Natural killer cell (primary cell): Measurements from ENCODE around the gene BSCL2. TPM values are rescaled to one million over a fixed set of nuclear protein-coding genes. Genes with fewer than 3 reads are reported as not detected.

Experiments
- ATAC-seq, 3 donors: fragments of 150-1000 bp in 2 of 3; fragments of 200-7000 bp in 1 of 3; cut with Tn5 transposase; 1 replicate in 1 of 3; 2 replicates in 2 of 3; pipeline ENCODE4 v1.10.0; 2021; ENCODE audit warnings: mild to moderate bottlenecking in 2 of 3, moderate library complexity in 2 of 3
- DNase-seq, 2 donors: peaks; one replicate each; pipeline versions ENCODE4 v3.0.0 to v3.0.0-alpha.2; 2013 to 2021; ENCODE audit warnings: mixed read lengths in 1 of 2
- H3K27ac ChIP-seq: one replicate; pipeline ENCODE4 v1.5.1; 2013; ENCODE audit warnings: mild to moderate bottlenecking, low read length
- H3K27me3 ChIP-seq: one replicate; pipeline ENCODE4 v1.6.1; 2013; ENCODE audit warnings: low read length; ENCODE audit not compliant: control insufficient read depth, insufficient read depth
- H3K36me3 ChIP-seq: one replicate; pipeline ENCODE4 v1.6.1; 2013; ENCODE audit warnings: low read length; ENCODE audit not compliant: control insufficient read depth, insufficient read depth
- H3K4me1 ChIP-seq: one replicate; pipeline ENCODE4 v1.6.1; 2013; ENCODE audit warnings: low read length; ENCODE audit not compliant: control insufficient read depth, insufficient read depth
- H3K4me3 ChIP-seq: one replicate; pipeline ENCODE4 v1.5.1; 2013; ENCODE audit warnings: low read length
- H3K9me3 ChIP-seq: one replicate; pipeline ENCODE4 v1.6.1; 2013; ENCODE audit warnings: low read length; ENCODE audit not compliant: control insufficient read depth, insufficient read depth
- H3K27ac Mint-ChIP-seq, 2 donors: one replicate each; pipeline ENCODE4 v1.8.0; 2022; ENCODE audit warnings: mild to moderate bottlenecking in 2 of 2, mixed read lengths in 2 of 2, moderate library complexity in 1 of 2
- H3K27me3 Mint-ChIP-seq, 2 donors: one replicate each; pipeline ENCODE4 v1.8.0; 2022; ENCODE audit warnings: low read depth in 2 of 2, mixed read lengths in 2 of 2
- H3K36me3 Mint-ChIP-seq: one replicate; pipeline ENCODE4 v1.8.0; 2022; ENCODE audit warnings: mixed read lengths
- H3K4me1 Mint-ChIP-seq, 2 donors: one replicate each; pipeline ENCODE4 v1.8.0; 2022; ENCODE audit warnings: mixed read lengths in 2 of 2
- H3K4me3 Mint-ChIP-seq: one replicate; pipeline ENCODE4 v1.8.0; 2022; ENCODE audit warnings: mild to moderate bottlenecking, moderate library complexity, mixed read lengths
- H3K9me3 Mint-ChIP-seq, 2 donors: one replicate each; pipeline ENCODE4 v1.8.0; 2022; ENCODE audit warnings: mixed read lengths in 2 of 2
- WGBS: methylation state at CpG from one replicate; pipeline ENCODE4 v1.1.7; 2013; ENCODE audit warnings: missing lambda C conversion rate; ENCODE audit not compliant: insufficient coverage; 5-methylcytosine and 5-hydroxymethylcytosine counted together
- intact Hi-C: fragments of 100-400 bp; cut with micrococcal nuclease; formaldehyde crosslinking; loops from one replicate; pipeline ENCODE4 v1.14.2; 2022
- total RNA-seq, 4 donors: library from RNA; stranded (reverse); fragments of 120-200 nt in 1 of 4; gene quantifications; one replicate each; pipeline versions ENCODE4 v1.2.3 to v1.2.4, GENCODE V29; 2013 to 2022
- TF ChIP-seq, protein P1 (sequence below): fragments of 200-600 bp; IDR thresholded peaks from one replicate; pipeline ENCODE4 v1.8.0; 2022; ENCODE audit warnings: antibody characterized with exemption

BSCL2 gene
- total RNA-seq, 3 donors from 2014 or later (not counting 1 experiment from before 2014, with no cell fraction given) = 19.7 to 22.0 (median 21.2) TPM

DNA sequence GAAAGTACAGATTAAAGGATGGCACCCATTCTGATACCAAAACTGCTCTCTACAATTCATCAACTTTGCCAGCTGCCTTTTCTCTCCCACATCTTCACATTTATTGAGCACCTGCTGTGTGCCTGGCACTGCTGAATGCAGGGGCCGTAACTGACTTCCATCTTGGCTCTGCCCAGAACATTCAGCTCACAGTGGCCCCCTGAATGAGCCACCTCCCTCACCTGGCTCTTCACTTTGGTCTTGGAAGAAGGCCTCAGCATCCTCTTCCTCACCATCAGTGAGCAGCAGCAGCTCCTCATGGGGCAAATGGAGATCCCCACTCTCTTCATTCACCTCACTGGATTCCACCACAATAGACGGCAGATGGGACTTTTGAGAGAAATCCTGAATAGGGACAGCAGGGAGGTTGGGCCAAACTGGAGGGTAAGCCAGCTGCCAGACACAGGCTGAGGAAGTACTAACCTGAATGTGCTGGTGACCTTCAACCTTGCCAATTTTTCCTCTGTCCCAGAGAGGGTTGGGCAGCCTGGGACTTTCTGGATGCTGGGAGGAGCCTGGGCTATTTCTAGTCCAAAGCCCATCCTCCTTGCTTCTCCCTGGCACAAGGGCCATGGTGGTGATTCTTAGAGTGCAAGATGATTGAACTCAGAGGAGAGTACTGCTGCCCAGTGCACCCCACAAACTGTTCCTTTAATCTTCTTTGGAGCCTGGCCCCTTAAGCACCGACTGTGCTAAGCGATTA is 37.6 kb downstream of the BSCL2 start:
- no peaks in the 10 kb centered on the region for H3K27me3 Mint-ChIP-seq
- TF ChIP-seq, protein P1, sequence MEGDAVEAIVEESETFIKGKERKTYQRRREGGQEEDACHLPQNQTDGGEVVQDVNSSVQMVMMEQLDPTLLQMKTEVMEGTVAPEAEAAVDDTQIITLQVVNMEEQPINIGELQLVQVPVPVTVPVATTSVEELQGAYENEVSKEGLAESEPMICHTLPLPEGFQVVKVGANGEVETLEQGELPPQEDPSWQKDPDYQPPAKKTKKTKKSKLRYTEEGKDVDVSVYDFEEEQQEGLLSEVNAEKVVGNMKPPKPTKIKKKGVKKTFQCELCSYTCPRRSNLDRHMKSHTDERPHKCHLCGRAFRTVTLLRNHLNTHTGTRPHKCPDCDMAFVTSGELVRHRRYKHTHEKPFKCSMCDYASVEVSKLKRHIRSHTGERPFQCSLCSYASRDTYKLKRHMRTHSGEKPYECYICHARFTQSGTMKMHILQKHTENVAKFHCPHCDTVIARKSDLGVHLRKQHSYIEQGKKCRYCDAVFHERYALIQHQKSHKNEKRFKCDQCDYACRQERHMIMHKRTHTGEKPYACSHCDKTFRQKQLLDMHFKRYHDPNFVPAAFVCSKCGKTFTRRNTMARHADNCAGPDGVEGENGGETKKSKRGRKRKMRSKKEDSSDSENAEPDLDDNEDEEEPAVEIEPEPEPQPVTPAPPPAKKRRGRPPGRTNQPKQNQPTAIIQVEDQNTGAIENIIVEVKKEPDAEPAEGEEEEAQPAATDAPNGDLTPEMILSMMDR = no peak
- intact Hi-C loops = loop anchor here (5.0 kb wide), 2 partner anchors 38 to 58 kb away; partner anchors contain the start of genes BSCL2, GNG3, HNRNPUL2 and TTC9C
- H3K9me3 ChIP-seq = no peaks in the 10 kb centered on the region
- no peaks in the 10 kb centered on the region for H3K9me3 Mint-ChIP-seq
- H3K4me3 ChIP-seq = no peak overlapping the region
- no peak for ATAC-seq
- peaks cover 25 to 45% of the 10 kb centered on the region in 2 donors for H3K4me1 Mint-ChIP-seq
- no peaks in the 10 kb centered on the region for H3K27me3 ChIP-seq
- no peaks in the 10 kb centered on the region for H3K36me3 Mint-ChIP-seq
- peak overlapping the region in 1 of 2 donors; percentile 97 for H3K27ac Mint-ChIP-seq
- no peak overlapping the region for H3K27ac ChIP-seq
- DNase-seq = no peak
- H3K4me3 Mint-ChIP-seq = no peak overlapping the region
- peaks cover 40% of the 10 kb centered on the region for H3K4me1 ChIP-seq
- peaks cover 6% of the 10 kb centered on the region for H3K36me3 ChIP-seq
- WGBS = 93% methylated on average over 4 of the region's 4 CpGs

DNA sequence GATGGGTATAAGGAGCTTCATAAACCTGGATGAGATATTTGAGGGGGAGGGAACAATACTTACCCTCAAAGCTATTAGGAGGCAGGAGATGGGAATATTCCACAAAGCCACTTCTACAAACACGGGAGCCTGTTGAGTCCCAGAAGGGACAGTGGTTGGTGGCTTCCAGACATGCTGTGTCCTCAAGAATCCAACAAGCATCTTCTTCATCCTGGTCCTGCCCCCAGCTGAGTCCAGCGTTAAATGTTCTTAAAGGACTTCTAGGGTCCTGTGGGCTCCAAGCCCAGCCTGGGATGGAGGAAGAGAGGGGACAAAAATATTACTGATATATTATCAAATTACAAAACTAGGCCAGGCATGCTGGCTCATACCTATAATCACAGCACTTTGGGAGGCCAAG is 39.8 kb downstream of the BSCL2 start:
- Histone ChIP-seq H3K9me3 (no peaks in the 10 kb centered on the region), H3K4me1 (peaks cover 42% of the 10 kb centered on the region), H3K36me3 (peaks cover 13% of the 10 kb centered on the region), H3K4me3 (no peak overlapping the region), H3K27me3 (no peaks in the 10 kb centered on the region), H3K27ac (no peak overlapping the region)
- H3K9me3 Mint-ChIP-seq = no peaks in the 10 kb centered on the region
- H3K4me1 Mint-ChIP-seq = peaks cover 25 to 49% of the 10 kb centered on the region in 2 donors
- DNase-seq (no peak), ATAC-seq (no peak)
- H3K4me3 Mint-ChIP-seq = no peak overlapping the region
- no peaks in the 10 kb centered on the region for H3K36me3 Mint-ChIP-seq
- TF ChIP-seq, protein P1 = no peak
- H3K27ac Mint-ChIP-seq = peak overlapping the region in 1 of 2 donors; percentile 87
- H3K27me3 Mint-ChIP-seq = no peaks in the 10 kb centered on the region
- WGBS = 69% methylated on average over 1 of the region's 2 CpGs
- intact Hi-C loops = loop anchor here (5.0 kb wide), 1 partner anchor 60 kb away; the partner anchor contains the start of genes HNRNPUL2 and TTC9C

DNA sequence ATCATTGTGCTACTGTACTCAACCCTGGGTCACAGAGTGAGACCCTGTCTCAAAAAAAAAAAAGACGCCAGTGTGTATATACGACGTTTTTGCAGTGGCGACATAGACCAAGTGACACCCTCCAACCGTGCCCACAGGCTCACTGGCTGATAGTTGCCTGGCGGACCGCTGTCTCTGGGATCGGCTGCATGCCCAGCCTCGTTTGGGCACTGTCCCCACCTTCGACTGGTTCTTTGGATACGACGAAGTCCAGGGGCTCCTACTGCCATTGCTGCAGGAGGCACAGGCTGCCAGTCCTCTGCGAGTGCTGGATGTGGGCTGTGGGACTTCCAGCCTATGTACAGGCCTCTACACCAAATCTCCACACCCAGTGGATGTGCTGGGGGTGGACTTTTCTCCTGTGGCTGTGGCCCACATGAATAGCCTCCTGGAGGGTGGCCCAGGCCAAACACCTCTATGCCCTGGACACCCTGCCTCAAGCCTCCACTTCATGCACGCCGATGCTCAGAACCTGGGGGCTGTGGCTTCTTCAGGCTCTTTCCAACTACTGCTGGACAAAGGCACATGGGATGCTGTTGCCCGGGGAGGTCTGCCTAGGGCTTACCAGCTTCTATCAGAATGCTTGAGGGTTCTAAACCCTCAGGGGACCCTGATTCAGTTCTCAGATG is 40.8 kb downstream of the BSCL2 start:
- TF ChIP-seq, protein P1 = no peak
- WGBS = 68% methylated on average over 15 of the region's 16 CpGs
- no peaks in the 10 kb centered on the region for H3K9me3 Mint-ChIP-seq
- H3K27me3 Mint-ChIP-seq = no peaks in the 10 kb centered on the region
- peaks cover 37% of the 10 kb centered on the region for H3K4me1 ChIP-seq
- DNase-seq (no peak), ATAC-seq (no peak)
- H3K36me3 ChIP-seq = peaks cover 14% of the 10 kb centered on the region
- peak overlapping the region; percentile 87 to 95 for H3K27ac Mint-ChIP-seq
- peak overlapping the region; percentile 62 for H3K4me3 Mint-ChIP-seq
- H3K27ac ChIP-seq = peak overlapping the region; percentile 80
- no peaks in the 10 kb centered on the region for H3K9me3 ChIP-seq
- H3K4me1 Mint-ChIP-seq = peaks cover 16 to 38% of the 10 kb centered on the region in 2 donors
- peak overlapping the region; percentile 87 for H3K4me3 ChIP-seq
- no peaks in the 10 kb centered on the region for H3K27me3 ChIP-seq
- H3K36me3 Mint-ChIP-seq = no peaks in the 10 kb centered on the region
- intact Hi-C loops = loop anchor here (5.0 kb wide), 1 partner anchor 61 kb away; the partner anchor contains the start of genes HNRNPUL2 and TTC9C
